ENCODE results near the gene COLEC11. TPM values are rescaled to one million over a fixed set of nuclear protein-coding genes. Genes with fewer than 3 reads are reported as not detected.
A peak's percentile ranks its signal among the peaks of the same experiment; 100 is the strongest.
"Not testable (repeated sequence)": the region's sequence is repeated elsewhere in the genome, so short reads cannot be mapped to it uniquely, and the experiment has no call there.

Gene COLEC11
- total RNA-seq, 3 donors from 2014 or later (not counting 1 experiment from before 2014, with no cell fraction given): 0.61 TPM; not detected in 2

- no peaks in the 10 kb centered on the region for H3K4me1 Mint-ChIP-seq
- Histone ChIP-seq H3K9me3 (ENCODE audit: control insufficient read depth, insufficient read depth, low read length) (no peaks in the 10 kb centered on the region), H3K4me3 (ENCODE audit: low read length) (no peak overlapping the region), H3K27ac (ENCODE audit: low read length) (no peak overlapping the region), H3K27me3 (ENCODE audit: control insufficient read depth, insufficient read depth, low read length) (no peaks in the 10 kb centered on the region), H3K4me1 (ENCODE audit: control insufficient read depth, insufficient read depth, low read length) (no peaks in the 10 kb centered on the region), H3K36me3 (ENCODE audit: control insufficient read depth, insufficient read depth, low read length) (no peaks in the 10 kb centered on the region)
- intact Hi-C loops (cut with micrococcal nuclease): no loop called here
- ATAC-seq (no peak), DNase-seq (no peak)
- H3K27ac Mint-ChIP-seq: no peak overlapping the region
- no peak overlapping the region for H3K4me3 Mint-ChIP-seq
- H3K9me3 Mint-ChIP-seq: no peaks in the 10 kb centered on the region
- TF ChIP-seq CTCF (IDR thresholded peaks at IDR 0.05): no peak
- H3K27me3 Mint-ChIP-seq (ENCODE audit: low read depth in 2 of 2): no peaks in the 10 kb centered on the region
- WGBS (ENCODE audit: insufficient coverage): 95% methylated on average over 37 of the region's 37 CpGs
- no peaks in the 10 kb centered on the region for H3K36me3 Mint-ChIP-seq
These were observed 11.7 kb downstream of the COLEC11 start for GRCh38 chr2:3606370-3607201.

GRCh38 chr2:3608373-3609278 is 13.7 kb downstream of the COLEC11 start:
- ATAC-seq: no peak

GRCh38 chr2:3609279-3609673 is 14.4 kb downstream of the COLEC11 start:
- ATAC-seq; H3K36me3 Mint-ChIP-seq; H3K4me1 Mint-ChIP-seq; intact Hi-C loops (cut with micrococcal nuclease); H3K36me3 ChIP-seq (ENCODE audit: control insufficient read depth, insufficient read depth, low read length); H3K27ac ChIP-seq (ENCODE audit: low read length); H3K27me3 Mint-ChIP-seq (ENCODE audit: low read depth in 2 of 2); H3K9me3 Mint-ChIP-seq; H3K4me1 ChIP-seq (ENCODE audit: control insufficient read depth, insufficient read depth, low read length); H3K9me3 ChIP-seq (ENCODE audit: control insufficient read depth, insufficient read depth, low read length); H3K4me3 Mint-ChIP-seq; H3K27me3 ChIP-seq (ENCODE audit: control insufficient read depth, insufficient read depth, low read length); H3K4me3 ChIP-seq (ENCODE audit: low read length); H3K27ac Mint-ChIP-seq: not testable (repeated sequence)
- peak in 1 of 2 donors; percentile 31 for DNase-seq
- 71% methylated on average over 3 of the region's 4 CpGs for WGBS (ENCODE audit: insufficient coverage)

More at GRCh38 chr2:3608373-3609278, 13.7 kb downstream of the COLEC11 start:
- H3K36me3 Mint-ChIP-seq: no peaks in the 10 kb centered on the region
- H3K27ac Mint-ChIP-seq: no peak overlapping the region
- no peaks in the 10 kb centered on the region for H3K9me3 ChIP-seq (ENCODE audit: control insufficient read depth, insufficient read depth, low read length)
- H3K4me1 Mint-ChIP-seq: no peaks in the 10 kb centered on the region
- intact Hi-C loops (cut with micrococcal nuclease): no loop called here
- H3K36me3 ChIP-seq (ENCODE audit: control insufficient read depth, insufficient read depth, low read length): no peaks in the 10 kb centered on the region
- H3K27me3 Mint-ChIP-seq (ENCODE audit: low read depth in 2 of 2): no peaks in the 10 kb centered on the region
- H3K9me3 Mint-ChIP-seq: no peaks in the 10 kb centered on the region
- H3K27ac ChIP-seq (ENCODE audit: low read length): no peak overlapping the region
- 84% methylated on average over 18 of the region's 19 CpGs for WGBS (ENCODE audit: insufficient coverage)
- no peak for DNase-seq
- H3K4me3 Mint-ChIP-seq: no peak overlapping the region
- H3K27me3 ChIP-seq (ENCODE audit: control insufficient read depth, insufficient read depth, low read length): no peaks in the 10 kb centered on the region
- no peak overlapping the region for H3K4me3 ChIP-seq (ENCODE audit: low read length)
- TF ChIP-seq CTCF (IDR thresholded peaks at IDR 0.05): no peak
- H3K4me1 ChIP-seq (ENCODE audit: control insufficient read depth, insufficient read depth, low read length): no peaks in the 10 kb centered on the region

GRCh38 chr2:3610415-3610814 is 15.5 kb downstream of the COLEC11 start:
- no peak for ATAC-seq
- H3K4me3 Mint-ChIP-seq: no peak overlapping the region
- Histone ChIP-seq H3K4me1 (ENCODE audit: control insufficient read depth, insufficient read depth, low read length) (no peaks in the 10 kb centered on the region), H3K36me3 (ENCODE audit: control insufficient read depth, insufficient read depth, low read length) (no peaks in the 10 kb centered on the region), H3K9me3 (ENCODE audit: control insufficient read depth, insufficient read depth, low read length) (no peaks in the 10 kb centered on the region), H3K27ac (ENCODE audit: low read length) (no peak overlapping the region), H3K4me3 (ENCODE audit: low read length) (no peak overlapping the region), H3K27me3 (ENCODE audit: control insufficient read depth, insufficient read depth, low read length) (no peaks in the 10 kb centered on the region)
- H3K27me3 Mint-ChIP-seq (ENCODE audit: low read depth in 2 of 2): no peaks in the 10 kb centered on the region
- DNase-seq: no peak
- WGBS (ENCODE audit: insufficient coverage): 89% methylated on average over 9 of the region's 9 CpGs
- TF ChIP-seq CTCF (IDR thresholded peaks at IDR 0.05): no peak
- H3K36me3 Mint-ChIP-seq: no peaks in the 10 kb centered on the region
- H3K27ac Mint-ChIP-seq: no peak overlapping the region
- intact Hi-C loops (cut with micrococcal nuclease): no loop called here
- H3K9me3 Mint-ChIP-seq: no peaks in the 10 kb centered on the region
- no peaks in the 10 kb centered on the region for H3K4me1 Mint-ChIP-seq

All from natural killer cell (primary cell).